Trophoblast cell (in vitro differentiated cells and primary cell): Measurements from ENCODE around the gene ZYG11A.

Experiments used
- DNase-seq, 2 donors: peaks; one replicate each; pipeline ENCODE4 v3.0.0-alpha.2; 2016
- H2AFZ ChIP-seq: 2 replicates; pipeline ENCODE4 v1.6.1; 2013; ENCODE audit warnings: low read length, moderate library complexity, mild to moderate bottlenecking; ENCODE audit not compliant: insufficient read depth, poor library complexity
- H2AK5ac ChIP-seq: 2 replicates; pipeline ENCODE4 v1.6.1; 2013; ENCODE audit warnings: mild to moderate bottlenecking, low read length
- H2BK120ac ChIP-seq: 2 replicates; pipeline ENCODE4 v1.6.1; 2013; ENCODE audit warnings: low read length, mild to moderate bottlenecking, moderate library complexity; ENCODE audit not compliant: insufficient read depth, poor library complexity
- H2BK12ac ChIP-seq: 2 replicates; pipeline ENCODE4 v1.6.1; 2013; ENCODE audit warnings: mild to moderate bottlenecking, low read length, moderate library complexity
- H2BK5ac ChIP-seq: 2 replicates; pipeline ENCODE4 v1.6.1; 2013; ENCODE audit warnings: low read length, low read depth, moderate library complexity, mild to moderate bottlenecking; ENCODE audit not compliant: poor library complexity
- H3K14ac ChIP-seq: 2 replicates; pipeline ENCODE4 v1.6.1; 2013; ENCODE audit warnings: mild to moderate bottlenecking, low read length
- H3K18ac ChIP-seq: 2 replicates; pipeline ENCODE4 v1.6.1; 2013; ENCODE audit warnings: mild to moderate bottlenecking, low read length
- H3K23ac ChIP-seq: 2 replicates; pipeline ENCODE4 v1.6.1; 2013; ENCODE audit warnings: low read length
- H3K27ac ChIP-seq: 2 replicates; pipeline ENCODE4 v1.5.1; 2013; ENCODE audit warnings: low read depth, mild to moderate bottlenecking, inconsistent platforms, low read length, moderate library complexity
- H3K27me3 ChIP-seq: 2 replicates; pipeline ENCODE4 v1.6.1; 2013; ENCODE audit warnings: inconsistent platforms, mild to moderate bottlenecking, low read length, moderate library complexity; ENCODE audit not compliant: insufficient read depth
- H3K36me3 ChIP-seq, 2 experiments: 1 replicate in 1 of 2; 2 replicates in 1 of 2; pipeline ENCODE4 v1.6.1; 2013; ENCODE audit warnings: low read length in 2 of 2, mild to moderate bottlenecking in 2 of 2, moderate library complexity in 1 of 2; ENCODE audit not compliant: insufficient read depth in 2 of 2, control insufficient read depth in 1 of 2
- H3K4ac ChIP-seq: 2 replicates; pipeline ENCODE4 v1.6.1; 2013; ENCODE audit warnings: low read depth, mild to moderate bottlenecking, low read length, moderate library complexity
- H3K4me1 ChIP-seq, 2 experiments: 1 replicate in 1 of 2; 2 replicates in 1 of 2; pipeline ENCODE4 v1.6.1; 2013; ENCODE audit warnings: low read length in 2 of 2, mild to moderate bottlenecking in 2 of 2, moderate library complexity in 1 of 2; ENCODE audit not compliant: insufficient read depth in 2 of 2, control insufficient read depth in 1 of 2
- H3K4me2 ChIP-seq: 2 replicates; pipeline ENCODE4 v1.6.1; 2013; ENCODE audit warnings: inconsistent platforms, mild to moderate bottlenecking, low read length, moderate library complexity
- H3K4me3 ChIP-seq: 2 replicates; pipeline ENCODE4 v1.5.1; 2013; ENCODE audit warnings: mild to moderate bottlenecking, low read depth, low read length, inconsistent platforms
- H3K79me1 ChIP-seq: one replicate; pipeline ENCODE4 v1.6.1; 2013; ENCODE audit warnings: low read length
- H3K79me2 ChIP-seq: 2 replicates; pipeline ENCODE4 v1.6.1; 2013; ENCODE audit warnings: low read length, mild to moderate bottlenecking; ENCODE audit not compliant: control insufficient read depth, insufficient read depth, poor library complexity
- H3K9ac ChIP-seq: 2 replicates; pipeline ENCODE4 v1.6.1; 2013; ENCODE audit warnings: mild to moderate bottlenecking, low read length
- H3K9me3 ChIP-seq: 2 replicates; pipeline ENCODE4 v1.6.1; 2013; ENCODE audit warnings: low read depth, mild to moderate bottlenecking, control low read depth, inconsistent platforms, low read length; ENCODE audit not compliant: insufficient read depth
- H4K12ac ChIP-seq: 2 replicates; pipeline ENCODE4 v1.6.1; 2013; ENCODE audit warnings: low read depth, mild to moderate bottlenecking, low read length, moderate library complexity
- H4K8ac ChIP-seq: 2 replicates; pipeline ENCODE4 v1.6.1; 2013; ENCODE audit warnings: low read depth, mild to moderate bottlenecking, low read length, moderate library complexity
- H4K91ac ChIP-seq: one replicate; pipeline ENCODE4 v1.6.1; 2013; ENCODE audit warnings: low read depth, mild to moderate bottlenecking, low read length, moderate library complexity
- WGBS: extraction: QIAGEN DNeasy Blood & Tissue Kit; methylation state at CpG from one replicate; pipeline ENCODE4 v1.1.7; 2013; ENCODE audit warnings: missing lambda C conversion rate; ENCODE audit not compliant: insufficient read length, insufficient coverage; ENCODE audit errors: extremely low coverage; 5-methylcytosine and 5-hydroxymethylcytosine counted together

The ZYG11A gene

DNA sequence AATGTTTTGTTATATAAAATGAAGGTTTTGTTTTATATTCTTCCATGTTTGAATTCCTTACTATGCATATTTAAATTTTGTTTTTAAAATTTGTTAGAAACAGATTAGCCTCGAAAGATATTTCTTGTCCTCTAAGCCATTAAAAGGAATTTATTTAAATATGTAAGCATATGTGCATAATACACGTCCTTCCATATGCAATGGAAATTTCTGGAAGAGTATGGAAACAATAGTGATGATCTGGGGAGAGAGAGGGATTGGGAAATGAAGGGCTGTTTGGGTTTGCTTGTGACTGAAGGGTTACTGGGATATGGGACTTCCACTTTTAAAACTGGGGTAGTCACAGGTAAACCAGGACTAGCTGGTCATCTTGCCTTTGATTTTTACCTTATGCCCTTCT lies 57.8 kb downstream of the ZYG11A start:
- Histone ChIP-seq H3K14ac (no peak overlapping the region), H3K4me2 (no peak overlapping the region), H3K4ac (no peak overlapping the region), H3K4me3 (no peak overlapping the region), H3K9me3 (no peaks in the 10 kb centered on the region), H3K18ac (no peak overlapping the region), H3K27me3 (no peaks in the 10 kb centered on the region), H2BK12ac (no peak overlapping the region), H3K79me2 (no peaks in the 10 kb centered on the region), H3K27ac (no peak overlapping the region), H4K12ac (no peak overlapping the region), H2BK120ac (no peak overlapping the region), H3K9ac (no peak overlapping the region), H3K23ac (no peak overlapping the region), H2BK5ac (no peak overlapping the region), H2AK5ac (no peak overlapping the region), H4K8ac (no peak overlapping the region), H3K4me1 (peaks cover 1 to 3% of the 10 kb centered on the region in 2 experiments), H2AFZ (no peak overlapping the region), H3K36me3 (no peaks in the 10 kb centered on the region), H4K91ac (no peak overlapping the region), H3K79me1 (no peaks in the 10 kb centered on the region)
- no peak for DNase-seq
- no CpG with 5 or more reads among the region's 2 CpGs for WGBS

DNA sequence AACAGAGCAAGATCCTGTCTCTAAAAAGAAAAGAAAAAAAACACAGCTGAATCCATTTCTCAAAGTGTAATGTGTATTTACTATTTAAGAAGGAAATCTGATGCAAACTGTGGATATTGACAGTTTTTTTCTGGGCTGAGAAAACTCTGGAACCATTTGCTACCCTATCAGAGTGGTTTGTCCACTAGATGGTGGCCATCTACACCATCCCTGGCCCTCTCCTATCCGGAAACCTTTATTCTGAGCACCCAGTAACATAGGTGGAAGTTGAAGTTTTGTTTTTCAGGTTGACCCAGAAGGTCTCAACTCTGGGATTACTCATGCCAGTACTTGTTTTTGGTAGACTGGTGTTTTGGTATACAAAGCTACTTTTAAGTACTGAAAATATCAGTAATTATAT lies 58.8 kb downstream of the ZYG11A start:
- no peak overlapping the region for H3K4me3 ChIP-seq
- H3K4me1 ChIP-seq: peaks cover 10% of the 10 kb centered on the region in 2 experiments
- no peak overlapping the region for H2AFZ ChIP-seq
- no peaks in the 10 kb centered on the region for H3K79me2 ChIP-seq
- DNase-seq: no peak
- no peak overlapping the region for H2BK5ac ChIP-seq
- H2AK5ac ChIP-seq: no peak overlapping the region
- H3K27me3 ChIP-seq: no peaks in the 10 kb centered on the region
- H3K4ac ChIP-seq: no peak overlapping the region
- no peak overlapping the region for H3K4me2 ChIP-seq
- no peak overlapping the region for H2BK120ac ChIP-seq
- WGBS: no CpG with 5 or more reads among the region's 1 CpG
- no peak overlapping the region for H4K8ac ChIP-seq
- no peaks in the 10 kb centered on the region for H3K36me3 ChIP-seq
- H3K27ac ChIP-seq: no peak overlapping the region
- no peak overlapping the region for H4K91ac ChIP-seq
- H2BK12ac ChIP-seq: no peak overlapping the region
- no peak overlapping the region for H3K14ac ChIP-seq
- H4K12ac ChIP-seq: no peak overlapping the region
- H3K18ac ChIP-seq: no peak overlapping the region
- H3K9ac ChIP-seq: no peak overlapping the region
- no peaks in the 10 kb centered on the region for H3K9me3 ChIP-seq
- H3K23ac ChIP-seq: no peak overlapping the region
- H3K79me1 ChIP-seq: peaks cover under 1% of the 10 kb centered on the region

DNA sequence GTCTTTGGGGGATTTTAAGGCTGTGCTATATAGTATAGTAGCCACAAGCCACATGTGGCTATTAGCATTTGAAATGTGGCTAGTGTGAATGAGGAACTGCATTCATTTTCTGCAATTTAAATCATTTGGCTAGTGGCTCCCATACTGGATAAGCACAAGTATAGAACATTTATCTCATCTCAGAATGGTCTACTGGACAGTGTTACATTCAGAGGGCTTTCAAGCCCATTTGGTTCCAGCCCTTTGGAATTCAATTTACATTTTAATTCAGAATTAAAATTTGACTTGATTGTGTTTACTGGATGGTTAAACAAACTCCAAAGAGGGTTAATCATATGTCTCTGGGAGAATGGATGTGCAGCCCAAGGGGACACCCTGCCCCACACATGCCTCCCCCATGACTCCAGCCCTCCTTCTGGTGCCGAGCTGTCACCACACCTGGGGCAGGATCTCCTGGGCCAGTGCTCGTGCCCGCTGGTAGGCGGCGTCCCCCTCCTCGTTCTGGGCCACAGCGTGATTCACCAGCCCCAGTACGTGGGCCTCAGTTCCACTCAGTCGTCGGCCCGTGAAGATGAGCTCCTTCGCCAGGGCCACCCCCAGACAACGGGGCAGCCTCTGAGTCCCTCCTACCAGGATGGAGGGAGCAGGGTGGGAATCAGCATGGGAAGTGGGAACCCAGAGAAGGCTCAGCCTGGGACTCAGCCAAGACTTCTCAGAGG lies 61.8 kb downstream of the ZYG11A start:
- H3K14ac ChIP-seq: no peak overlapping the region
- H3K4me1 ChIP-seq: peaks cover 20 to 21% of the 10 kb centered on the region in 2 experiments
- no peak overlapping the region for H3K4ac ChIP-seq
- H4K8ac ChIP-seq: no peak overlapping the region
- no peaks in the 10 kb centered on the region for H3K9me3 ChIP-seq
- H3K4me3 ChIP-seq: no peak overlapping the region
- H4K91ac ChIP-seq: no peak overlapping the region
- no peak overlapping the region for H3K4me2 ChIP-seq
- H3K9ac ChIP-seq: no peak overlapping the region
- H3K27me3 ChIP-seq: no peaks in the 10 kb centered on the region
- no peak overlapping the region for H4K12ac ChIP-seq
- no peak overlapping the region for H3K18ac ChIP-seq
- H3K79me2 ChIP-seq: no peaks in the 10 kb centered on the region
- no peak for DNase-seq
- no peak overlapping the region for H3K23ac ChIP-seq
- H3K36me3 ChIP-seq: no peaks in the 10 kb centered on the region
- H3K79me1 ChIP-seq: peaks cover 4% of the 10 kb centered on the region
- WGBS: no CpG with 5 or more reads among the region's 13 CpGs
- no peak overlapping the region for H2BK12ac ChIP-seq
- no peak overlapping the region for H2AFZ ChIP-seq
- H3K27ac ChIP-seq: no peak overlapping the region
- H2AK5ac ChIP-seq: no peak overlapping the region
- H2BK5ac ChIP-seq: no peak overlapping the region
- H2BK120ac ChIP-seq: no peak overlapping the region

DNA sequence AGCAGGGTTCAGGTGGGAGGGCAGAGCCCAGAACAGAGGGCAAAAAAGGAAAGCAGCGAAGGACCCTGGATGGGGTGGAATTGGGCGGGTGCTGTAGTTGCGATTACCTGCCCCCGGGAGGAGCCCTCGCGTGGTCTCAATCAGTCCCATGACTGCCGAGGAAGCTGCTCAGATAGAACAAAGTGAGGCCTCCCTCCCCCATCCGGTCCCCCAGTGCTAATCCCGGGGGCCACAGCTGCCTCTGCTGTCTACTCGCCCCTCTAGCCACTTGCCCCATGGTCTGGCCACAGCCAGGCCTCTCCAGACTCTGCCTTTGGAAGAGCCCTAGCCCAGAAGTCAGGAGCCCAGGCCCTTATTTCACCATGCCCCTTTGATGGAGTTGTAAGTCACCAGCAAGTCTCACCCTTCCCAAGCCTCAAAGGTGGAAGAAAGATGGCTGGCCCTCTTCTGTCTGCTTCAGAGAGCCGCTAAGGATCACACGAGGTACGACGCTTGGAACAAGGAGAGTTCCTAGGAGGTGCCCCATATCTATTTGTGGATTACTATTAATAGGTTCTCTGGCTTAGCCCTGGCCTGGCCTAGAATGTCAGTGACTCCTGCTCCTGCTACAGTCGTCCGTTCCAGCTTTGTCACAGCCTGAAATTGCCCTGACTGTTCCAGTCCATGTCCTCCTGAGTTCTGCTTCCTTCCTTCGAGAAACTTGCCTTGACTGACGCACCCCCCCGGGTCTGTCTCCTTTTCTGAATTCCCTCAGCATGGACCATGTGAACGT lies 62.6 kb downstream of the ZYG11A start:
- no peaks in the 10 kb centered on the region for H3K27me3 ChIP-seq
- no peak overlapping the region for H2BK120ac ChIP-seq
- H3K27ac ChIP-seq: no peak overlapping the region
- WGBS: no CpG with 5 or more reads among the region's 20 CpGs
- no peak overlapping the region for H3K4me2 ChIP-seq
- peaks cover 4% of the 10 kb centered on the region for H3K79me1 ChIP-seq
- no peaks in the 10 kb centered on the region for H3K79me2 ChIP-seq
- H4K8ac ChIP-seq: peak overlapping the region; percentile 12
- no peak overlapping the region for H3K23ac ChIP-seq
- H2AK5ac ChIP-seq: no peak overlapping the region
- no peak overlapping the region for H2BK5ac ChIP-seq
- H3K36me3 ChIP-seq: no peaks in the 10 kb centered on the region
- no peak overlapping the region for H3K4me3 ChIP-seq
- peaks cover 20 to 21% of the 10 kb centered on the region in 2 experiments for H3K4me1 ChIP-seq
- no peak overlapping the region for H4K91ac ChIP-seq
- H2BK12ac ChIP-seq: no peak overlapping the region
- no peak for DNase-seq
- no peak overlapping the region for H3K4ac ChIP-seq
- no peak overlapping the region for H3K18ac ChIP-seq
- no peak overlapping the region for H3K9ac ChIP-seq
- H3K14ac ChIP-seq: no peak overlapping the region
- no peak overlapping the region for H2AFZ ChIP-seq
- no peaks in the 10 kb centered on the region for H3K9me3 ChIP-seq
- no peak overlapping the region for H4K12ac ChIP-seq
